ENCODE results near the gene USP40. TPM values are rescaled to one million over a fixed set of nuclear protein-coding genes. Genes with fewer than 3 reads are reported as not detected.

Gene USP40
- polyA plus RNA-seq, 1 donor (not counting 4 experiments of a cell fraction or from before 2014, with no cell fraction given) = 37.3 TPM

- DNase-seq (ENCODE audit: low read depth, low spot score) = no peak
- H3K4me1 ChIP-seq (ENCODE audit: control insufficient read depth, extremely low read depth, insufficient read depth, low read length) = peaks cover 51% of the 10 kb centered on the region
- no peak for FAIRE-seq
- no peak overlapping the region for H3K4me3 ChIP-seq (ENCODE audit: control insufficient read depth in 2 of 3, extremely low read depth in 1 of 3, insufficient read depth in 2 of 3, low read depth in 1 of 3, low read length in 3 of 3)
- dilution Hi-C loops (cut with MboI; ENCODE audit: extremely low pct_ligation_motif_present, low sequenced_read_pairs) = no loop called here
- no peak overlapping the region for H2AFZ ChIP-seq (ENCODE audit: control insufficient read depth, low read length)
- H3K9ac ChIP-seq (ENCODE audit: control insufficient read depth, extremely low read depth, insufficient read depth, low read length) = peak overlapping the region; percentile 63
- no peak overlapping the region for H3K4me2 ChIP-seq (ENCODE audit: control insufficient read depth, extremely low read depth, insufficient read depth, low read depth, low read length)
- TF ChIP-seq EZH2 (IDR thresholded peaks at IDR 0.05; ENCODE audit: low read length) = no peak
- TF ChIP-seq, protein P1, sequence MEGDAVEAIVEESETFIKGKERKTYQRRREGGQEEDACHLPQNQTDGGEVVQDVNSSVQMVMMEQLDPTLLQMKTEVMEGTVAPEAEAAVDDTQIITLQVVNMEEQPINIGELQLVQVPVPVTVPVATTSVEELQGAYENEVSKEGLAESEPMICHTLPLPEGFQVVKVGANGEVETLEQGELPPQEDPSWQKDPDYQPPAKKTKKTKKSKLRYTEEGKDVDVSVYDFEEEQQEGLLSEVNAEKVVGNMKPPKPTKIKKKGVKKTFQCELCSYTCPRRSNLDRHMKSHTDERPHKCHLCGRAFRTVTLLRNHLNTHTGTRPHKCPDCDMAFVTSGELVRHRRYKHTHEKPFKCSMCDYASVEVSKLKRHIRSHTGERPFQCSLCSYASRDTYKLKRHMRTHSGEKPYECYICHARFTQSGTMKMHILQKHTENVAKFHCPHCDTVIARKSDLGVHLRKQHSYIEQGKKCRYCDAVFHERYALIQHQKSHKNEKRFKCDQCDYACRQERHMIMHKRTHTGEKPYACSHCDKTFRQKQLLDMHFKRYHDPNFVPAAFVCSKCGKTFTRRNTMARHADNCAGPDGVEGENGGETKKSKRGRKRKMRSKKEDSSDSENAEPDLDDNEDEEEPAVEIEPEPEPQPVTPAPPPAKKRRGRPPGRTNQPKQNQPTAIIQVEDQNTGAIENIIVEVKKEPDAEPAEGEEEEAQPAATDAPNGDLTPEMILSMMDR (optimal IDR thresholded peaks at IDR 0.05 in 1 of 3, IDR thresholded peaks at IDR 0.05 in 1 of 3, conservative IDR thresholded peaks at IDR 0.05 in 1 of 3; ENCODE audit: extremely low read depth in 1 of 3, insufficient read depth in 2 of 3, low read length in 3 of 3) = no peak
- no peaks in the 10 kb centered on the region for H3K9me3 ChIP-seq (ENCODE audit: control insufficient read depth, low read depth, low read length)
- H3K27me3 ChIP-seq (ENCODE audit: control insufficient read depth, extremely low read depth, insufficient read depth, low read length) = no peaks in the 10 kb centered on the region
- H3K79me2 ChIP-seq (ENCODE audit: control insufficient read depth, insufficient read depth, low read length) = no peaks in the 10 kb centered on the region
- H3K9me1 ChIP-seq (ENCODE audit: control insufficient read depth, extremely low read depth, insufficient read depth, low read length) = no peaks in the 10 kb centered on the region
- peak overlapping the region; percentile 74 for H3K27ac ChIP-seq (ENCODE audit: control insufficient read depth, insufficient read depth, low read length)
- H4K20me1 ChIP-seq (ENCODE audit: control insufficient read depth, extremely low read depth, insufficient read depth, low read length) = no peaks in the 10 kb centered on the region
- H3K36me3 ChIP-seq (ENCODE audit: control insufficient read depth in 2 of 2, extremely low read depth in 1 of 2, insufficient read depth in 2 of 2, low read length in 2 of 2) = peaks cover 15 to 21% of the 10 kb centered on the region in 2 experiments
These were observed 84.0 kb downstream of the USP40 start for GRCh38 chr2:233482616-233483015.

DNA sequence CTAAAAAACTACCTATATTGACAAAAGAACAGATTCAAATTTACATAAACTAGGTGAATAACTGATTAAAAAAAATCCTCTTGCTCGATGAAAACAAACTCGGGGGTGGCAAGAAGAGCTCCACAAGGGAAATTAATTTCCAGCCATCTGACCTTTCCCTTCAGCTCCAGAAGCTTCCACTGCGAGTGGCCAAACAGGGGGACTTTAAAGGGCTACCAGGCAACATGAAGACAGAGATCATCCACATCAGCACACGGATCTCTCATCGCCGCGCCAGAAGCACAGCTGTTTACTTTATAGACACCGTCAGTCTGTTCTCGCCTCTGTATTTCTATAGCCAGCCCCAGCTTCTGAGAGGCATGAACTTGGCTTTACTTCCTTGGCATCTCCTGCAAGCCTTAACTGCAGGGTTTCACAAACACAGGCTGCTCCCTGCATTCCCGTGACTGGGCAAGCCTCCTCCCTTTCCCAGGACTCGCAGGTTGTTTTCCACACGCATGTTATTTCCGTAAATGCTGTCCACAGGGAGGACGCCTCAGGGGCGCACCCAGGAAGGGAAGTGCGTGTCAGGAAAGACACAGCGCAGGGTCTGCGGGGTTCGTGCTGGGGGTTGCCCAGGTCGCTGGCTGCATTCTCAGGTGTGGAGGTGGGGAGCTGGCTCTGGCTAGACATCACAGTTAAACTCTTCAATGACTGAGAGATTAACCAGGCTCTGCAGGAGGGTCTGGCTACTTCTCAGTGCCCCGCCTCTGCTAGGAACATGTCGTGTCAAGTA is 85.0 kb downstream of the USP40 start:
- Histone ChIP-seq H3K4me2 (ENCODE audit: control insufficient read depth, extremely low read depth, insufficient read depth, low read depth, low read length) (peak overlapping the region; percentile 72), H3K79me2 (ENCODE audit: control insufficient read depth, insufficient read depth, low read length) (no peaks in the 10 kb centered on the region), H3K36me3 (ENCODE audit: control insufficient read depth in 2 of 2, extremely low read depth in 1 of 2, insufficient read depth in 2 of 2, low read length in 2 of 2) (peaks cover 16 to 21% of the 10 kb centered on the region in 2 experiments), H3K27me3 (ENCODE audit: control insufficient read depth, extremely low read depth, insufficient read depth, low read length) (no peaks in the 10 kb centered on the region), H3K9me1 (ENCODE audit: control insufficient read depth, extremely low read depth, insufficient read depth, low read length) (no peaks in the 10 kb centered on the region), H3K9me3 (ENCODE audit: control insufficient read depth, low read depth, low read length) (no peaks in the 10 kb centered on the region), H3K4me3 (ENCODE audit: control insufficient read depth in 2 of 3, extremely low read depth in 1 of 3, insufficient read depth in 2 of 3, low read depth in 1 of 3, low read length in 3 of 3) (peak overlapping the region in 2 of 3 experiments; percentile 21 to 52), H2AFZ (ENCODE audit: control insufficient read depth, low read length) (peak overlapping the region; percentile 30), H3K9ac (ENCODE audit: control insufficient read depth, extremely low read depth, insufficient read depth, low read length) (peak overlapping the region; percentile 63), H3K27ac (ENCODE audit: control insufficient read depth, insufficient read depth, low read length) (peak overlapping the region; percentile 74), H4K20me1 (ENCODE audit: control insufficient read depth, extremely low read depth, insufficient read depth, low read length) (no peaks in the 10 kb centered on the region), H3K4me1 (ENCODE audit: control insufficient read depth, extremely low read depth, insufficient read depth, low read length) (peaks cover 40% of the 10 kb centered on the region)
- TF ChIP-seq, protein P1 (optimal IDR thresholded peaks at IDR 0.05 in 1 of 3, IDR thresholded peaks at IDR 0.05 in 1 of 3, conservative IDR thresholded peaks at IDR 0.05 in 1 of 3; ENCODE audit: extremely low read depth in 1 of 3, insufficient read depth in 2 of 3, low read length in 3 of 3) = no peak
- TF ChIP-seq EZH2 (IDR thresholded peaks at IDR 0.05; ENCODE audit: low read length) = no peak
- peak; percentile 92 for FAIRE-seq
- DNase-seq (ENCODE audit: low read depth, low spot score) = peak; percentile 75
- dilution Hi-C loops (cut with MboI; ENCODE audit: extremely low pct_ligation_motif_present, low sequenced_read_pairs) = no loop called here

Measured in keratinocyte (primary cell).